HCT116 (cell line): Measurements from ENCODE around the gene MAD2L1. TPM values are rescaled to one million over a fixed set of nuclear protein-coding genes. Genes with fewer than 3 reads are reported as not detected.

Experiments
- ATAC-seq: fragments of 200-7000 bp; cut with Tn5 transposase; 2 replicates; pipeline ENCODE4 v1.9.1; 2020; ENCODE audit warnings: mild to moderate bottlenecking, moderate library complexity
- BruUV-seq: library from RNA; stranded (reverse); fragments of 400-500 nt; replicated peaks from 2 replicates; lab custom pipeline; 2021; lab: Mats Ljungman, UMichigan
- CTCF ChIA-PET: fragments of 300-600 bp; sonication (Branson Sonifier 250); formaldehyde crosslinking; loops from one replicate; lab custom pipeline; 2021; ENCODE audit warnings: antibody characterized with exemption; lab: Charles Lee
- POLR2A ChIA-PET: fragments of 300-600, 350-600 bp; sonication (Branson Sonifier 250); formaldehyde crosslinking; loops from one replicate; lab custom pipeline; 2021; ENCODE audit warnings: antibody characterized with exemption; lab: Charles Lee
- RAD21 ChIA-PET, 2 experiments: fragments of 300-600 bp; sonication (Branson Sonifier 250); formaldehyde crosslinking; loops; one replicate each; lab custom pipeline; 2023; ENCODE audit warnings: low total read pairs in 2 of 2; ENCODE audit not compliant: uncharacterized antibody in 2 of 2, unreplicated experiment in 2 of 2, low non-redundant PET in 1 of 2; lab: Charles Lee
- DNase-seq: peaks from one replicate; pipeline ENCODE4 v3.0.0-alpha.2; 2010; ENCODE audit warnings: low read depth, low spot score
- H2AFZ ChIP-seq: fragments of 200-600 bp; shearing (Covaris generic), sonication (generic); 2 replicates; pipeline ENCODE4 v1.6.1; 2017; ENCODE audit warnings: low read depth, mixed run types, mixed read lengths, antibody characterized with exemption, low read length; ENCODE audit not compliant: poor library complexity, severe bottlenecking
- H3K27ac ChIP-seq: 2 replicates; pipeline ENCODE4 v1.5.1; 2012; ENCODE audit warnings: low read depth, low read length
- H3K27me3 ChIP-seq: fragments of 200-600 bp; sonication (generic); 2 replicates; pipeline ENCODE4 v1.6.1; 2016; ENCODE audit warnings: mixed run types, low read length, mixed read lengths; ENCODE audit not compliant: insufficient read depth
- H3K36me3 ChIP-seq, 2 experiments: fragments of 200-500 bp in 1 of 2; fragments of 200-600 bp in 1 of 2; sonication (Bioruptor generic) in 1 of 2; sonication (generic) in 1 of 2; 2 replicates each; pipeline versions ENCODE4 v1.5.1 to v1.6.1; 2014 to 2016; ENCODE audit warnings: low read length in 2 of 2, inconsistent platforms in 1 of 2, mixed read lengths in 1 of 2, mixed run types in 1 of 2; ENCODE audit not compliant: insufficient read depth in 2 of 2, control insufficient read depth in 1 of 2
- H3K4me1 ChIP-seq, 2 experiments: fragments of 200-600 bp in 1 of 2; sonication (generic) in 1 of 2; 2 replicates each; pipeline versions ENCODE4 v1.5.1 to v1.6.1; 2012 to 2017; ENCODE audit warnings: low read length in 2 of 2, inconsistent platforms in 1 of 2, mild to moderate bottlenecking in 1 of 2, mixed read lengths in 1 of 2, mixed run types in 1 of 2, moderate library complexity in 1 of 2; ENCODE audit not compliant: insufficient read depth in 2 of 2, control insufficient read depth in 1 of 2
- H3K4me2 ChIP-seq: fragments of 200-600 bp; sonication (generic); 2 replicates; pipeline ENCODE4 v1.6.1; 2017; ENCODE audit warnings: mixed run types, low read length, mixed read lengths
- H3K4me3 ChIP-seq, 2 experiments: fragments of 200-600 bp in 1 of 2; sonication (generic) in 1 of 2; replicated peaks in 1 of 2; 2 replicates each; pipeline ENCODE4 v1.5.1; 2011 to 2016; ENCODE audit warnings: low read length in 2 of 2, control low read depth in 1 of 2, low read depth in 1 of 2, mild to moderate bottlenecking in 1 of 2, mixed read lengths in 1 of 2, mixed run types in 1 of 2
- H3K79me2 ChIP-seq: fragments of 200-600 bp; sonication (generic); 2 replicates; pipeline ENCODE4 v1.6.1; 2017; ENCODE audit warnings: mild to moderate bottlenecking, mixed run types, low read length, moderate library complexity, mixed read lengths; ENCODE audit not compliant: insufficient read depth
- H3K9ac ChIP-seq: fragments of 200-600 bp; sonication (generic); 2 replicates; pipeline ENCODE4 v1.6.1; 2016; ENCODE audit warnings: low read length, mixed read lengths
- H3K9me2 ChIP-seq: fragments of 200-600 bp; sonication (generic), shearing (Covaris generic); 2 replicates; pipeline ENCODE4 v1.6.1; 2017; ENCODE audit warnings: mixed run types, mild to moderate bottlenecking, moderate library complexity; ENCODE audit not compliant: insufficient read depth
- H3K9me3 ChIP-seq, 2 experiments: fragments of 200-500 bp in 1 of 2; fragments of 200-600 bp in 1 of 2; sonication (Bioruptor generic) in 1 of 2; sonication (generic) in 1 of 2; 2 replicates each; pipeline ENCODE4 v1.6.1; 2014 to 2017; ENCODE audit warnings: low read length in 2 of 2, mixed read lengths in 2 of 2, inconsistent platforms in 1 of 2, low read depth in 1 of 2, mild to moderate bottlenecking in 1 of 2, mixed run types in 1 of 2, moderate library complexity in 1 of 2; ENCODE audit not compliant: control insufficient read depth in 1 of 2, insufficient read depth in 1 of 2
- H4K20me1 ChIP-seq: fragments of 200-600 bp; sonication (generic), shearing (Covaris generic); 2 replicates; pipeline ENCODE4 v1.6.1; 2017; ENCODE audit warnings: mixed run types, mild to moderate bottlenecking, moderate library complexity; ENCODE audit not compliant: insufficient read depth
- EZH2phosphoT487 ChIP-seq: fragments of 200-600 bp; IDR thresholded peaks from 2 replicates; pipeline ENCODE4 v1.6.1; 2018; ENCODE audit warnings: antibody characterized with exemption, borderline replicate concordance
- POLR2AphosphoS5 ChIP-seq: IDR thresholded peaks from 2 replicates; pipeline ENCODE4 v1.6.1; 2011; ENCODE audit warnings: mild to moderate bottlenecking, low read depth, low read length, moderate library complexity
- RAD21 ChIP-seq: IDR thresholded peaks from 2 replicates; pipeline ENCODE4 v1.6.1; 2012; ENCODE audit warnings: low read depth, mild to moderate bottlenecking
- SP1 ChIP-seq: IDR thresholded peaks from 2 replicates; pipeline ENCODE4 v1.6.1; 2012; ENCODE audit warnings: low read depth
- TCF7L2 ChIP-seq: IDR thresholded peaks from 2 replicates; pipeline ENCODE4 v1.7.0; 2011; ENCODE audit warnings: borderline replicate concordance, inconsistent platforms; ENCODE audit not compliant: insufficient read depth, insufficient read length; ENCODE audit errors: extremely low read depth
- YY1 ChIP-seq: IDR thresholded peaks from 2 replicates; pipeline ENCODE4 v1.6.1; 2011; ENCODE audit warnings: low read length, low read depth, moderate library complexity, mild to moderate bottlenecking; ENCODE audit not compliant: insufficient replicate concordance; ENCODE audit errors: extremely low read depth
- ZFX ChIP-seq: fragments of 450-650 bp; IDR thresholded peaks from 2 replicates; pipeline ENCODE4 v1.6.1; 2017
- intact Hi-C: fragments of 100-400 bp; cut with micrococcal nuclease; formaldehyde crosslinking; loops from 2 replicates; pipeline ENCODE4 v1.10.0; 2022
- total RNA-seq: library from RNA; stranded (reverse); gene quantifications from one replicate; pipeline ENCODE4 v1.2.1, GENCODE V29; 2021; ENCODE audit not compliant: unreplicated experiment
- TF ChIP-seq, protein P1 (sequence below): IDR thresholded peaks from 2 replicates; pipeline ENCODE4 v1.6.1; 2012
- TF ChIP-seq, protein P2 (sequence below): IDR thresholded peaks from 2 replicates; pipeline ENCODE4 v1.6.1; 2012

Gene MAD2L1
- total RNA-seq, 1 experiment from 2014 or later = 92.9 TPM

DNA sequence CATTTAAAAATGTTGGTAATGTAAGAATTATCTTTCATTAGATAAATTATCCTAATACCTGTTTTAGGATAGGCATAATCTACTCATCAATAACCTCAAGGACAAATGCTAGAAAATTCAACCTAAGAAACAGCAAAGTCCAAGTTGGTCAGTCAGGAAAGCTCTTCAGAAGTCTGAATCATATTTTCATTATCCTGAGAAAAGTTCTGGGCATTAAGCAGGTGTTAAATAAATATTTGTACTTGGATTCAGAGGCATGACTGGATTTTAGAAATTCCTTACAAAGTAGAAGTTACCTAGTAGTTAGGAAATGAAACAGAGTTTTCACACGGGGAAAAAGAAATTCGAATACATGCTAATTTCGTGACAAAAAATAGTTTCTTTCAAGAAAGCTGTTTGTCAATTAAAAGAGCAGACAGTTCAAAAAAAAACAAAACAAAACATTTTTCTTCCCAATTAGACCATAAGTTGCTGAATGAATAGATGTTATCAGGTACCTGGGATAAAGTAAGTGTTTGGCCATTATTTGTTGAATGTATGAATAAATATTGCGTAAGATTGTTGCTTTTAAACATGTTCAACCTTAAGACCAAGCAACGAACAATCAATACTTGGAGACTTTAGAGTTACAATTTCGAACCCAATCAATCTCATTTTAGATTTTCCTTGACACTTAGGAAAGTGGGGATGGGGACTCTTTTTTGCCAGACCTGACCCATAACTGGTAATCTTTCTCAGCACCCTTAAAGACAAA lies 48.5 kb downstream of the MAD2L1 start:
- POLR2A ChIA-PET = no interaction called here
- H3K27me3 ChIP-seq = no peaks in the 10 kb centered on the region
- DNase-seq = no peak

DNA sequence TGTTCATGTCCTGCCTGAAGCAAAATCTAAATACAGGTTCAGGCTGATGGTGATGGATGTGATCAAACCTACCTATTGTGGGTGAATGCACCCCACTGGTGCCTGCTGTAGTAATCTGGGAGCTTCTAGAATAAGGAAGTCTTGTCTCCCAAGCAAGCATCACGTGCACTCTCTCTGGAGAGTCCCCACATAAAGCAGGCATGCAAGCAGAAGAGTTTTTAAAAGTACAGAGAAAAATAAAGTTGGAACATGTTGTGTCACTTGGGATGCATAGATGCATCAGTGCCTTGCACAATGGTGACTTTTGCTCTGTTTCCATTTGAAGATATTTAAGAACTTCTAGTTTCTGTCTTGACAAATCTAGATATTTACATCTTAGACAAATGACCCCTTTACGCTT lies 54.9 kb downstream of the MAD2L1 start:
- no peak overlapping the region for H3K4me3 ChIP-seq
- TF ChIP-seq, protein P1, sequence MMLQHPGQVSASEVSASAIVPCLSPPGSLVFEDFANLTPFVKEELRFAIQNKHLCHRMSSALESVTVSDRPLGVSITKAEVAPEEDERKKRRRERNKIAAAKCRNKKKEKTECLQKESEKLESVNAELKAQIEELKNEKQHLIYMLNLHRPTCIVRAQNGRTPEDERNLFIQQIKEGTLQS = no peak
- TF ChIP-seq RAD21 = no peak
- TF ChIP-seq YY1 = no peak
- no peak for TF ChIP-seq EZH2phosphoT487
- TF ChIP-seq POLR2AphosphoS5 = no peak
- H3K9ac ChIP-seq = no peak overlapping the region
- ChIA-PET RAD21 (no interaction called here), POLR2A (no interaction called here), CTCF (no interaction called here)
- no peaks in the 10 kb centered on the region for H3K9me2 ChIP-seq
- no peaks in the 10 kb centered on the region for H3K79me2 ChIP-seq
- DNase-seq = no peak
- intact Hi-C loops = no loop called here
- no peak for ATAC-seq
- H3K4me2 ChIP-seq = no peak overlapping the region
- H3K9me3 ChIP-seq = no peaks in the 10 kb centered on the region
- no peaks in the 10 kb centered on the region for H3K4me1 ChIP-seq
- H4K20me1 ChIP-seq = no peaks in the 10 kb centered on the region
- BruUV-seq = no TSS peak
- H2AFZ ChIP-seq = no peak overlapping the region
- H3K27ac ChIP-seq = no peak overlapping the region
- H3K27me3 ChIP-seq = no peaks in the 10 kb centered on the region
- no peaks in the 10 kb centered on the region for H3K36me3 ChIP-seq

More for the DNA sequence above, 48.5 kb downstream of the MAD2L1 start:
- intact Hi-C loops = no loop called here
- H3K4me3 ChIP-seq = no peak overlapping the region
- ChIA-PET CTCF (no interaction called here), RAD21 (no interaction called here)
- no peak for ATAC-seq
- no peaks in the 10 kb centered on the region for H3K9me3 ChIP-seq
- TF ChIP-seq POLR2AphosphoS5 = no peak
- no peak for TF ChIP-seq ZFX
- TF ChIP-seq TCF7L2 = no peak
- no peak for TF ChIP-seq SP1
- TF ChIP-seq, protein P1 = no peak
- TF ChIP-seq, protein P2, sequence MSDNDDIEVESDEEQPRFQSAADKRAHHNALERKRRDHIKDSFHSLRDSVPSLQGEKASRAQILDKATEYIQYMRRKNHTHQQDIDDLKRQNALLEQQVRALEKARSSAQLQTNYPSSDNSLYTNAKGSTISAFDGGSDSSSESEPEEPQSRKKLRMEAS = no peak
- no peak for TF ChIP-seq RAD21
- no peak overlapping the region for H3K9ac ChIP-seq
- no peaks in the 10 kb centered on the region for H3K79me2 ChIP-seq
- H3K36me3 ChIP-seq = no peaks in the 10 kb centered on the region
- H2AFZ ChIP-seq = no peak overlapping the region
- H3K27ac ChIP-seq = no peak overlapping the region
- no peaks in the 10 kb centered on the region for H4K20me1 ChIP-seq
- BruUV-seq = no TSS peak
- H3K4me2 ChIP-seq = no peak overlapping the region
- H3K4me1 ChIP-seq = no peaks in the 10 kb centered on the region
- H3K9me2 ChIP-seq = no peaks in the 10 kb centered on the region
